Stimulated activated CD8-positive, alpha-beta memory T cell treated with anti-CD3 and anti-CD28 coated beads, Interleukin-12 subunit alpha, Interleukin-12 subunit beta, amount 100 ng/mL, for 24 hours (primary cell): Measurements from ENCODE around the gene CNMD.
"Not testable (repeated sequence)": the region's sequence is repeated elsewhere in the genome, so short reads cannot be mapped to it uniquely, and the experiment has no call there.

Experiments
- DNase-seq: peaks from one replicate; pipeline ENCODE4 v3.0.0-alpha.2; 2020; ENCODE audit errors: extremely low read depth

The CNMD gene

GRCh38 chr13:52744842-52745375 lies 5.3 kb upstream of the CNMD start:
- DNase-seq: no peak

GRCh38 chr13:52743988-52744387 lies 4.4 kb upstream of the CNMD start:
- DNase-seq: no peak

GRCh38 chr13:52743569-52743968 lies 3.9 kb upstream of the CNMD start:
- no peak for DNase-seq

GRCh38 chr13:52738719-52739467 lies 727 bp downstream of the CNMD start:
- DNase-seq: no peak

- DNase-seq: no peak
Measured at GRCh38 chr13:52737965-52738364, 1.7 kb downstream of the CNMD start.

- no peak for DNase-seq
Measured at GRCh38 chr13:52737451-52737850, 2.2 kb downstream of the CNMD start.

GRCh38 chr13:52736891-52737290 lies 2.7 kb downstream of the CNMD start:
- no peak for DNase-seq

- DNase-seq: no peak
Measured at GRCh38 chr13:52734075-52734623, 5.5 kb downstream of the CNMD start.

GRCh38 chr13:52726258-52726657 lies 13.4 kb downstream of the CNMD start:
- no peak for DNase-seq

- DNase-seq: no peak
Measured at GRCh38 chr13:52725302-52725701, 14.3 kb downstream of the CNMD start.

- DNase-seq: no peak
Measured at GRCh38 chr13:52723181-52723580, 16.4 kb downstream of the CNMD start.

- DNase-seq: not testable (repeated sequence)
Measured at GRCh38 chr13:52721356-52721755, 18.3 kb downstream of the CNMD start.

- DNase-seq: not testable (repeated sequence)
Measured at GRCh38 chr13:52720904-52721303, 18.7 kb downstream of the CNMD start.

GRCh38 chr13:52713894-52714293 lies 25.7 kb downstream of the CNMD start:
- DNase-seq: no peak

- DNase-seq: no peak
Measured at GRCh38 chr13:52712385-52712784, 27.2 kb downstream of the CNMD start.

- DNase-seq: no peak
Measured at GRCh38 chr13:52711286-52711685, 28.3 kb downstream of the CNMD start.

- not testable (repeated sequence) for DNase-seq
Measured at GRCh38 chr13:52708266-52708665, 31.4 kb downstream of the CNMD start.

- DNase-seq: no peak
Measured at GRCh38 chr13:52707375-52707774, 32.2 kb downstream of the CNMD start.

GRCh38 chr13:52706081-52706480 lies 33.5 kb downstream of the CNMD start:
- DNase-seq: no peak

- DNase-seq: no peak
Measured at GRCh38 chr13:52703482-52703881, 36.1 kb downstream of the CNMD start.

- no peak for DNase-seq
Measured at GRCh38 chr13:52701728-52702465, 37.7 kb downstream of the CNMD start.

GRCh38 chr13:52696566-52696965 lies 43.1 kb downstream of the CNMD start:
- no peak for DNase-seq

- no peak for DNase-seq
Measured at GRCh38 chr13:52695856-52696255, 43.8 kb downstream of the CNMD start.
